DMS114 treated with DMSO at 0.1 percent for 48 hours (cell line): ENCODE results near the gene MYO5B.
"Not testable (repeated sequence)": the region's sequence is repeated elsewhere in the genome, so short reads cannot be mapped to it uniquely, and the experiment has no call there.

Experiments
- DNase-seq: peaks from one replicate; lab custom pipeline; 2025; ENCODE audit not compliant: unreplicated experiment; lab: John Stamatoyannopoulos, UW

The MYO5B gene

DNA sequence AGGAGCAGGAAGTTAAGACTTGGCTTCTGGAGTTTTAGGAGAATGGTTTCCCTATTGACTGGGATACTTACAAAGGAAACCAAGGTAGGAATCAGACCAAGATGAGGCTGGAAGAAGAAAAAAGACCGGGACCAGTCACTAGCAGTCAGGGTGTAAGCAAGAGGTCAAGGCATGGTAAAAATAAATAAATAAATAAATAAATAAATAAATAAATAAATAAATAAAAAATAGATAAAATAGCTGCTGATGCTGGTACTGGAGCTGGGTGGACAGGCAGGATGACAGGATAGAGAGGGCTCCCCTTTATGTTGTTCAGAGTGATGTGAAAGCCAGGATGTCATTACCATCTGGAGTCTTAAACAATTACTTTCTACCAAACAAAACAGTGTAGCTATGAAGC, 89.9 kb downstream of the MYO5B start:
- no peak for DNase-seq

DNA sequence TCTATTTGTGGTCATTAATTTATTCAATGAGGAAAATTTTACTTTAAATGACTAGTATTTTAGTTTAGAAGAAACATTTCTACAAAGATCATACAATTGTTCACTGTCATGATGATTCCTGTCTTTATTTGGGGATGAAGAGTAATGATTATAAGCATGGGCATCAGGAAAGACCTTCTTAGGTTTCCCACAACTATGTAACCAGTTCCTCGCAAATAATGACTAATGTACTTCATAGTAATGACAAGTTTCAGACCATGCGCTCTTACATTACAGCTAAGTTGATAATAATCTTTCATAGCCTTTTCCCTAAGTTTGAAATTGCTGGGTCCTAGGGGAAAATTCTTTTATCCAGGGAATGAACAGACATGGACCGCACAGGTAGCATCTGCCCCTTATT, 90.5 kb downstream of the MYO5B start:
- no peak for DNase-seq

- DNase-seq = no peak
Observed at GRCh38 chr18:50099725-50100407, 95.1 kb downstream of the MYO5B start.

DNA sequence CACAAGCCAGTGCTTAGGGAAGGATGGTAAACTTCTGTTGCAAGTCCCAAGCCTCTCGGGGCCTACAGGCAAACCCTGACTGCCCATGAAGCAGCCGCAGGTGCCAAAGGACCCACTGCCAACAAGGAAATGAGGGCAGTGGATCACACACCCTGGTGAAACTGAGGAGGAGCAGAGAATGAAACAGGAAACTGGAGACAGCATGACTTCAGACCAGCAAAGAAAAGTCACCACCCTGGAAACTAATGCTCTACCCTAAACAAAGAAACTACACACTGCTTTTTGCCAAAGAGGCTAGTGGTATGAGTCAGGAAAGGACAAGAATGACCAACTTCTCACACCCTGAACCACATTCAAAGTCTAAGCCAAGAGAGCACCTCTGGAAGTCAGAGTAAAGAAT, 97.2 kb downstream of the MYO5B start:
- no peak for DNase-seq

DNA sequence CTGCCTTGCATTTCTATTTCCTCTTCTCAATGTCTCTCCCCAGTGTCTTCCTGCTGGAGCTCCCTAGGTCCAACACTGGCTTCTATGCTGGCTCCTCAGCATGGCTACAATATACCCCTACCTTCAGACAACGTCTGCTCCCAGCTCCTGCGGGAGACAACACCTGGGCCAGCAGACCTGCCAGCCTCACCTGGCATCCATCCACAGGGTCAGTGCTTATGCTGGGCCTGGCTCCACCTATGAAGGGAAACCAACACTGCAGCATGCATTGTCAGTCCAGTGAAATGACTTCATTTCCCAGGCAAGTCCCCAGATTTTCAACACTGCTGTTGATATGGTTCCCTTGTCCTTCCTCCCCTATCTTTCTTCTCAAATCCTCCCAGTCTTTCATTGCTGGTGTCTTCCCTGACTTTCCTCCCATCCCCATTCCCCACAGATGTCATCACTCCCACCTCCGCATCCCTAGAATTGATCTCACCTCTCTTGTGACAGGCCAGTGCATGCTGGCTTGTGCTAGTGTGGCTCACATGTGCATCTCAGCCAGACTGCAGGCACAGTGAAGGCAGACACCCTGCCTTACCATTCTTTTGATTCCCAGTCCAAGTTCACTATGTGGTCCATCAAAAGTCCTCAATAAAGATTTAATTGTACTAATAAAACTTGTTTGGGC, 98.0 kb downstream of the MYO5B start:
- DNase-seq = no peak

DNA sequence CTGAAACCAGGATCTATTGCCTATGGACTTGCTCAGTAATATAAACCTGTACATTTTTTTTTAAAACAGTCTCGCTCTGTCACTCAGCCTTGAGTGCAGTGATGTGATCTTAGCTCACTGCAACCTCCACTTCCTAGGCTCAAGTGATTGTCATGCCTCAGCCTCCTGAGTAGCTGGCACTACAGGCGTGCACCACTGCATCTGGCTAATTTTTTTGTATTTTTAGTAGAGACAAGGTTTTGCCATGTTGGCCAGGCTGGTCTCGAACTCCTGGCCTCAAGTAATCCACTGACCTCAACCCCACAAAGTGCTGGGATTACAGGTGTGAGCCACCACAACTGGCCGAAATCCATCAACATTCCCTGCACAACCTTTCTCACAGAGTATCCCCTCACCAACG, 100.2 kb downstream of the MYO5B start:
- DNase-seq = not testable (repeated sequence)

DNA sequence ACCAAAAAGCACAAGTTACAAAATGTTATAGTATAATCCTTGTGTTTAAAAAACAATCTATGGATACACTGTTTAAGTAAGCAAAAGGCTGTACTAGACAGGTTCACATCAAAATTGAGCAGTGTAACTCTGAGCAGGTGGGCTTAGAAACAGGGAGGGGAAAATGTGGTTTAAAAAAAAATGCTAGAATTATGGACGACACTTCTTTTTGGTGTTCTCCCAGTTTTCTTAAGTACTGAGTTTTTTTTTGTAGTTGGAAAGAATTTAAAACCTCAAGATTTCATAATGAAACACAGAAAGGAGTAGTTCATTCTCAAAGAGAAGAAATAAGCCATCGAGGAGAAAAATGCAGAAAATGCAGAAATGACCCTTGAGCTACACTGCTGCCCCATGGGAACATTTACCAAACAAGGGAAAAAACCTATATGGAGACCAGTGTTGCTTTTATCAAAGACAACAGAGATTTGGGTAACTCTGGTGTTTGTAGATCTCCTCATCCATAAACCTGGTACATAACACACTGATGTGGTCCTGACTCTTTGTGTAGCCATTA, 100.7 kb downstream of the MYO5B start:
- no peak for DNase-seq

DNA sequence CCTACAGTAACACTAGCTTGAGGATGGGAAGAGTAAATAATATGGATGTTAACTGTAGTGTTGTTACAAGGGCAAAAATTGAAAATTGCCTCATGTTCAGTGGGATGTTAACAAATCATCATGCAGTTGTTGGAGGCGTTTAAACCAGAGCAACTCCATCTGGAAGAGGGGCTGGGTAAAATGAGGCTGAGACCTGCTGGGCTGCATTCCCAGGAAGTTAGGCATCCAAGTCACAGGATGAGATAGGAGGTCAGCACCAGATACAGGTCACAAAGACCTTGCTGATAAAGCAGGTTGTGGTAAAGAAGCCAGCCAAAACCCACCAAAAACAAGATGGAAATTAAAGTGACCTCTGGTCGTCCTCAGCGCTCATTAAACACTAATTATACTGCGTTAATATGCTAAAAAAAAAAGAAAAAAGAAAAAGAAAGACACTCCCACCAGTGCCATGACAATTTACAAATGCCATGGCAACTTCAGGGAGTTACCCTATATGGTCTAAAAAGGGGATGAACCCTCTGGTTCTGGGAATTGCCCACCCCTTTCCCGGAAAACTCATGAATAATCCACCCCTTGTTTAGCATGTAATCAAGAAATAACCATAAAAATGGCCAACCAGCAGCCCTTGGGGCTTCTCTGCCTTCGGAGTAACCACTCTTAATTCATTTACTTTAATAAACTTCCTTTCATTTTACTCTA, 101.4 kb downstream of the MYO5B start:
- no peak for DNase-seq

DNA sequence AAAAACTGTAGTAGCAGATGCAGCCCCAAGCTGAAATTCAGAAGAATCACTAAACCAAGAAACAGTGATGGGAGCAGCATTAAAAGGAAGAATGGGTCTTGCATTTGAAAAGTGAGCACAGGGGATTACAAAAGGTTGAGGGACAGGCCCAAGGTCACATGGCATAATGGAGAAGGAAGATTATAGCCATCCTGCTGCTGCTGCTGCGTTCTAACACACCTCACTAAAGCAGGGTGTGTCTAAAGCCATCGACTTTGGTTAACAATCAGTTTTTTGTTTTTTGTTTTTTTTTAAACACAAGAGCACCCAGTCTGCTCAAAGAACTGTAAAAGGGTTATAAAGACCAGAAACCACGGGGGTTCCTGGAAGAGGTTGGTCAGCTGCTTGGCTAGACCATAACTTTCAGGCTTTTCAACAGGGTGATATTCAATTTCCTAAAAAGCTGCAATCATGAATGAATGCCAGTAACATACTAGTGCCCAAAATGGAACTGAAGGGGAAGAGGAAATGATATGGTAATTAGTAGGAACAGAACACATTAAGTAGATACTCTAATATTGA, 102.6 kb downstream of the MYO5B start:
- no peak for DNase-seq

DNA sequence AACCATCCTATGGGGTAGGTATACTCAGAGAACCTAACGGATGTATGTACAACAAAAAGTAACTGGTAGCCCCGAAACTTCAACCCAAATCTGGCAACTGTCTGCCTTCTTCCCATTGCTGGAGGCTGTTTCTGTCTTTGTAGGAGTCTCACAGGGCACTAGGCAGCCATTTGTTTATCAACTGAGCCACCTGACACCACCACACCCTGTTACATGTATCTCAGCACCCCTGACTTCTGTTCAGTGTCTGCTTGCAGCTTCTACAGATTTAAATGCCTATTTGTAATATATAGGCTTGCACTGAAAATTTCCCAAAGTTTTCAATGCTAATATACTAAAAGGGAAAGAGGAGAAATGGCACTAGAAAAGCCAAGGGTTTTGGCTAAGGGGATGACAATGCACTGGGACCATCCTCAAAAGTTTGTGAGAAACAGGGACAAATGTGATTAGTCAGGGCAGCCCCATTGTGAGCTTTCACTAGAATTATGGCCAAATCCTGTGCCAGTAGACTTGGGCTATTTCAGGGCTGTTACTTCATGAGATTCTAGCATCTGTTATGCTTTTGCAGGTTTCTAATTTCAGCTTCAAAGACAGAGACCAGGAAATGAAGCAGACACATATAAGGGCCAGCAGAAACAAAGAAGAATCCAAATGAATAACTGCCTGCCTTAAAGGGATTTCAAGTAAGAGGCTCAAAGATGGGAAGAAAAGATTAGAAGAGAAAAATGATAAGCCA, 103.3 kb downstream of the MYO5B start:
- DNase-seq = no peak

GRCh38 chr18:50090370-50091312, 104.3 kb downstream of the MYO5B start:
- no peak for DNase-seq

- DNase-seq = no peak
Observed at GRCh38 chr18:50089702-50090101, 105.2 kb downstream of the MYO5B start.

- DNase-seq = no peak
Observed at GRCh38 chr18:50083708-50084107, 111.2 kb downstream of the MYO5B start.

DNA sequence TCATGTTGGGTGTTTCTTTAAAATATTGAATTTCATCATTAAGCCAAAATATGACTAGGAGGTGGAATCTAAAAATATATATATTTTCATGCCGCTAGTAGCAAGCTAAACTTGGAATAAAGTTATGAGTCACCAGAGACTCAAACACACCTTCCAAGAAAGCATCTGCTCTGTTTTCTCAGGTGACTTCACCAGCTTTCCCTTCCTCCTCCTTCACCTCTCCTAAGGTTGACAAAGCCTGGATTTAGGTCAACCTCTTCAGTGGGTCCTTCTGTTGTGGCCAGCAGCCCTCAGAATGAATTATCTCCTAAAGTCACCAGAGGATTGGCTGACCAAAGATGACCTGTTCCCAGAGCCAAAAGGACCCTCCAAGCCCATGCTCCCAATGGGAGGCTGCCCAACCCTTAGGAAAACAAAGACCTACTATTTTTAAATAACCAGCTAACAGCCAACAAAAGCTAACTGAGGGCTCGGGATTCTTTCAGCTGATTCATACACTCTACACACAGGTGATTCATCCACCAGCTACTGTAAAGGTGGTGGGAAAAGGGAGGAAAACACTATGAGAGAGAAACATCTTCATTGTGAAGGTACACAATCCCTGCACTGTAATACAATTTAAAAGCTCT, 113.9 kb downstream of the MYO5B start:
- DNase-seq = no peak

DNA sequence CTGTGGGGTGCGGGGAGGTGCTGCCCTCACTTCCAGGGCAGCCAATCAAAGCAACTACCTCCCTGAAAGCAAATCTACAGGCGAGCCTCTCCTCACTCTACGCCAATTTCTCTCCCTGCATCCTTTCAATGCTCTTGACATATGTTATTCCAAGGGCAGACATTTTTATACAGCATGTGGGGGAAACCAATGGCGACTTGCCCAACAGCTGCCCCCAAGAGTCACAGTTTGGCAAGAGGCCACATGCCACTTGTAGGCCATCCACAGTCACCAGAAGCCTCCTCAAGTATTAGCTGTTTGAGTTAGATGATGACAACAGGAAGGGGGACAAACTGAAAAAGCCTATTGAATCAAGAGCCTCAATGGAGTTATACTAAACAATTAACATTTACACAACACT, 114.6 kb downstream of the MYO5B start:
- DNase-seq = no peak

DNA sequence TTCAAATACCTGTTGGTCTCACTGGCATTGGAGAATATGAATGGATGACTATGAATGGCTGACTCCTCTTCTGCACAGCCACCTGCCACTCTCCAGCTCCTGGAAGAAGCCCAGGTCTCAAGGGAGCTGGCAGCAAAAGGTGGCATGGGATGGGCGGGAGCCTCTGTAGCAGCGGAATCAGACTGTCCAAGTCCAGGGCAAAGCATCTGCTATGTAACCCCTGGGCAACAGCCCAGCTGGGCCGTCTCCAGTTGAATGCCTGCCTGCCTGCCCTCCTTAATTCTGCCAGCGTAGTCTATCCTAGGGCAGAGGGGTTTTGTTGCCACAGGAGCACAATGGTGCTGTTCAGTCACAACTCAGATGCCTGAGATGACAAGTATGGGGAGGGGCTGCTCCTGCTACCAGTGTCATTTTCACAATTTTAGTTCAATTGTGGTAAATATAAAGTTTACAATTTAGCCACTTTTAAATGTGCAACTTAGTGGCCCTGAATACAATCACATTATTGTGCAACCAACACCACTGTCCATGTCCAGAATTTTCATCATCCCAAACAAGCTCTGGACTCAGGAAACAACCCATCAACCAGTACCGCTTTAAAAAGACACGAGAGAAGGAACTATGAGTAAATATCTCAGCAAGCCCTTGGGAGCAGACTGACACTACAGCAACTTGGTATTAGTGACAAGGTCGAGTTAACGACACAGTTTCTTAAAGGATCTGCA, 115.2 kb downstream of the MYO5B start:
- DNase-seq = no peak

GRCh38 chr18:50076277-50076676, 118.7 kb downstream of the MYO5B start:
- DNase-seq = no peak

- no peak for DNase-seq
Observed at GRCh38 chr18:50075772-50076171, 119.2 kb downstream of the MYO5B start.

GRCh38 chr18:50074404-50074803, 120.5 kb downstream of the MYO5B start:
- no peak for DNase-seq
